Erythroblast (primary cell): Measurements from ENCODE around the gene ITIH4.

Experiments used
- GATA1 ChIP-seq: IDR thresholded peaks from 2 replicates; pipeline ENCODE4 v1.6.1; 2011; ENCODE audit warnings: low read depth, mild to moderate bottlenecking, control low read depth, low read length, moderate library complexity
- POLR2A ChIP-seq: IDR thresholded peaks from 2 replicates; pipeline ENCODE4 v1.6.1; 2011; ENCODE audit warnings: mild to moderate bottlenecking, low read length

- TF ChIP-seq POLR2A (no peak), GATA1 (no peak)
Observed at GRCh38 chr3:52771702-52772101, 58.8 kb downstream of the ITIH4 start.
